ENCODE data around the gene TMEM74B.

GRCh38 chr20:1202762-1203504 is 18.2 kb upstream of the TMEM74B start, which contains the start of gene C20orf202:
- TF ChIP-seq CTCF (IDR thresholded peaks at IDR 0.05) = no peak
- TF ChIP-seq EZH2 (IDR thresholded peaks at IDR 0.05; ENCODE audit: borderline replicate concordance, insufficient read depth, low read depth, low read length, poor library complexity, severe bottlenecking) = no peak
